Spleen (tissue), 7 donors: ENCODE data around the gene EPYC.

Experiments used
- CTCF ChIP-seq, 11 experiments: fragments of 200-600 bp in 7 of 11; fragments of 450-650 bp in 4 of 11; sonication (generic) in 4 of 11; IDR thresholded peaks in 8 of 11; conservative IDR thresholded peaks in 3 of 11; 1 replicate in 7 of 11; 2 replicates in 4 of 11; pipeline versions ENCODE4 v1.4.0 to v1.8.0; 2016 to 2021; ENCODE audit warnings: antibody characterized with exemption in 11 of 11, inconsistent platforms in 4 of 11, mild to moderate bottlenecking in 1 of 11
- POLR2A ChIP-seq, 3 donors: fragments of 450-650 bp; IDR thresholded peaks; one replicate each; pipeline ENCODE4 v1.5.1; 2017; ENCODE audit warnings: antibody characterized with exemption in 3 of 3, mild to moderate bottlenecking in 1 of 3
- POLR2AphosphoS5 ChIP-seq, 3 donors: sonication (generic); formaldehyde crosslinking; IDR thresholded peaks; one replicate each; pipeline ENCODE4 v1.5.1; 2017; ENCODE audit warnings: antibody characterized with exemption in 3 of 3
- donor health status: DM: no; HTN: no; CAD: no; lungs with moderate emphysema.
- donor health status: DM: no; HTN: no; CAD: no.
- donor health status: DM: no; HTN: no; CAD: no.

- no peak for TF ChIP-seq CTCF (IDR thresholded peaks at IDR 0.05 in 8 of 11, conservative IDR thresholded peaks at IDR 0.05 in 3 of 11)
- no peak for TF ChIP-seq POLR2A (IDR thresholded peaks at IDR 0.05)
- no peak for TF ChIP-seq POLR2AphosphoS5 (IDR thresholded peaks at IDR 0.05)
Measured at GRCh38 chr12:90963946-90964345, 40.8 kb downstream of the EPYC start.
